Measurements from ENCODE around the gene VWA7. TPM values are rescaled to one million over a fixed set of nuclear protein-coding genes. Genes with fewer than 3 reads are reported as not detected.
A peak's percentile ranks its signal among the peaks of the same experiment; 100 is the strongest.

VWA7 gene
- total and polyA plus RNA-seq, 9 donors: 0.71 to 2.1 (median 1.6) TPM

DNA sequence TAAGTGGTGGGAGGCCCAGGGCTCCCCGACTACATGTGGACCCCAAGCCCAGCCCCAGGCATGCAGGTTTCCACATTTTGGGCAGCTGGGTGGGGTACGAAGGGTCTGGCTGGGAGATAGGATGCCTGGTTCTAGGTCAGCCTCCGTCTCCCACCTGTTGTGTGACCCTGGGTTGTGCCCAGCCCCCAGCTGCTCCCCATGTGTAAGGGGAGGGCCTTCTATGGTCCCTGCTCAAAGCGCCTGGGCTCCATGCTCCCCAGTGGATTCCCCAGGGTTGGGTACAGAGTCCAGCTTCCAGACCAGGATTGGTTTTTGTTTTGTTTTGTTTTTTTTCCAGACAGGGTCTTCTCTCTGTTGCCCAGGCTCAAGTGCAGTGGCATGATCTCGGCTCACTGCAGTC, 1.1 kb upstream of the VWA7 start:
- H3K27me3 ChIP-seq (ENCODE audit: control insufficient read depth, insufficient read depth, low read length): no peaks in the 10 kb centered on the region
- no peak for DNase-seq
- WGBS (ENCODE audit: insufficient coverage): 89% methylated on average over 5 of the region's 5 CpGs
- H3K27ac ChIP-seq (ENCODE audit: low read length): no peak overlapping the region
- peaks cover 12% of the 10 kb centered on the region for H3K4me1 ChIP-seq (ENCODE audit: control insufficient read depth, insufficient read depth, low read length)
- H3K4me3 ChIP-seq (ENCODE audit: low read length): no peak overlapping the region
- no peaks in the 10 kb centered on the region for H3K9me3 ChIP-seq (replicated peaks; ENCODE audit: control insufficient read depth, low read depth, low read length)
- H3K36me3 ChIP-seq (ENCODE audit: control insufficient read depth, insufficient read depth, low read length): peaks cover 58% of the 10 kb centered on the region

DNA sequence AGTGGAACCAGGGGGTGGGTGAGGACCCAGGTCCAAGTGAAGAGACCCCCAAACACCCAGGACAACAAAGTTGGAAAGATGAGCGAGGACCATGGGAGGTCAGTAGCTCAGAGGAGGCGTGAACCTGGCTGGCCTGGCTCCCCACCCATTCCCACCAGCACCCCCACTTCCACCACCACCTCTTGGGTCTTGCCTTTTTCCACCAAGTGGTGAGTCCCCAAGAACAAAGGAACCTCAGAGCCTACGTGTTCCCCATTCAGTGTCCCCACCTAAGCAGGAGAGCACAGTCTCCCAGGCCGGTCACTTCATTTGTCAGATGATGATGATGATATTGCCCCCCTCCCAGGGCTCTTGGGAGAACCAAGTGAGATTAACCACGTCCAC, 531 bp upstream of the VWA7 start:
- Histone ChIP-seq H3K9me3 (replicated peaks; ENCODE audit: control insufficient read depth, low read depth, low read length) (no peaks in the 10 kb centered on the region), H3K4me3 (ENCODE audit: low read length) (no peak overlapping the region)

DNA sequence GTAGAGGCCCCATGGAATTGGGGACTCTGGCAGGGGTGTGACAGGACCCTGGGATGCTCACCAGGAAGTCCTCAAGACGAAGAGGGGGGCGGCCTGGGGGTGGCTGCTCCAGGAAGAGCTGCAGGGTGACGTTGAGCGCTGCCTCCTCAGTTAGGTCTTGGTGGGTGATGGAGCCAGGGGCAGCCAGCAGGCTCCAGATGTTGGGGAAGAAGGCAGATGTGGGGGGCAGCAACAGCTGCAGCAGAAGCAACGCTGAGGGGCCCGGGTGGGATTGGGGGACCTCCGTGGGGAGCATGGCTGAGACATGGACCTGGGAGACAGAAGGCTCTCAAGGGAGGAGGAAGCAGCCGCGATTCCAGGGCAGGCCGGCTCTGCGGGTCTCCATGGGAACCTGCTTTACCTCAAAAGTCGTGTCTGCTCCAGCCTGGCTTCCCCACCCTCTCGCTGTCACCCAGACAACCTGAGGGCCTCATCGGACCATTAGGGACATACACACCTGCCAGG, 591 bp downstream of the VWA7 start:
- H3K27ac ChIP-seq (ENCODE audit: low read length): no peak overlapping the region
- H3K4me3 ChIP-seq (ENCODE audit: low read length): no peak overlapping the region
- DNase-seq: no peak
- 46% methylated on average over 10 of the region's 14 CpGs for WGBS (ENCODE audit: insufficient coverage)
- no peaks in the 10 kb centered on the region for H3K27me3 ChIP-seq (ENCODE audit: control insufficient read depth, insufficient read depth, low read length)
- H3K4me1 ChIP-seq (ENCODE audit: control insufficient read depth, insufficient read depth, low read length): peaks cover 12% of the 10 kb centered on the region
- H3K9me3 ChIP-seq (replicated peaks; ENCODE audit: control insufficient read depth, low read depth, low read length): no peaks in the 10 kb centered on the region
- H3K36me3 ChIP-seq (ENCODE audit: control insufficient read depth, insufficient read depth, low read length): peaks cover 42% of the 10 kb centered on the region

More for the DNA sequence above, 531 bp upstream of the VWA7 start:
- no peak overlapping the region for H3K27ac ChIP-seq (ENCODE audit: low read length)
- WGBS (ENCODE audit: insufficient coverage): 91% methylated on average over 4 of the region's 5 CpGs
- DNase-seq: no peak
- H3K4me1 ChIP-seq (ENCODE audit: control insufficient read depth, insufficient read depth, low read length): peaks cover 12% of the 10 kb centered on the region
- no peaks in the 10 kb centered on the region for H3K27me3 ChIP-seq (ENCODE audit: control insufficient read depth, insufficient read depth, low read length)
- H3K36me3 ChIP-seq (ENCODE audit: control insufficient read depth, insufficient read depth, low read length): peaks cover 53% of the 10 kb centered on the region

DNA sequence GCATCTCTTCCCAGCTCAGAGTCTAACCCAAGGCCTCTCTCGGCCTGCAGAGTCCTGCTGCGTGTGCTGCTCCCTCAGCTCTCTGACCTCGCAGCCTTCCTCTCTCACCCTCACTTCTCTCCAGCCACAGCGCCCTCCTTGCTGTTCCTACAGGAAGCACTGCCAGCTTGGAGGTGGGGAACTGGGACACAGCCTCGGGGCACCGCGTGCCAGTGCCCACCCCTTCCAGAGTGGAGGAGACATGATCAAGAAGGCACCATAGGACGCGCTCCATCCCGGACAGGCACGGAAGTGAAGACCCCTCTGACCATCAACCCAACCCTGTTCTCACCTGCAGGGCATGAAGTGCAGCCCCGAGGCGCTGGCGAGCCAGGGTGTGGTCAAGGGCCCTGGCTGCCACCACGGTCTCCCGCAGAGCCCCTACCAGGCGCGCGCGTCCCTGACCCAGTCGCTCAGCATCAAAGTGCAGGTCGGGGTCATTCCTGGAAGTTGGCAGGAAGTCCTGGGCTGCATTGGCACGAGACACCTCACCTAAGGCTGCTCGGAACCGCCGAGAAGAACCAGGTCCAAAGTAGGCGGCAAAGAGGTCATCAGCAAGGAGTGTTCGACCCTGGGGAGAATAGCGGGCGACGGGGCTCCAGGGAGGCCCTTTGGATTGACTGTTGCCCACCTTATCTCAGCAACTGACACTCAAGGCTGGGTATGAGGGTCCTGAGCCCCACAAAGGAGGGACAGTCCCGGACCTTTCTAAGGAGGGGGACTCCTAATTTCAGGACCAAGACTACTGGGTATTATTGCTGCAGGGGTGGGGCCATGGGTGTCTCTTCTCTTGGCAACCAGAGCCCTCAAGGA, 1.3 kb downstream of the VWA7 start:
- no peaks in the 10 kb centered on the region for H3K27me3 ChIP-seq (ENCODE audit: control insufficient read depth, insufficient read depth, low read length)
- no peak overlapping the region for H3K4me3 ChIP-seq (ENCODE audit: low read length)
- H3K27ac ChIP-seq (ENCODE audit: low read length): no peak overlapping the region
- H3K9me3 ChIP-seq (replicated peaks; ENCODE audit: control insufficient read depth, low read depth, low read length): no peaks in the 10 kb centered on the region
- H3K36me3 ChIP-seq (ENCODE audit: control insufficient read depth, insufficient read depth, low read length): peaks cover 35% of the 10 kb centered on the region
- peaks cover 12% of the 10 kb centered on the region for H3K4me1 ChIP-seq (ENCODE audit: control insufficient read depth, insufficient read depth, low read length)
- 86% methylated on average over 23 of the region's 32 CpGs for WGBS (ENCODE audit: insufficient coverage)
- no peak for DNase-seq

DNA sequence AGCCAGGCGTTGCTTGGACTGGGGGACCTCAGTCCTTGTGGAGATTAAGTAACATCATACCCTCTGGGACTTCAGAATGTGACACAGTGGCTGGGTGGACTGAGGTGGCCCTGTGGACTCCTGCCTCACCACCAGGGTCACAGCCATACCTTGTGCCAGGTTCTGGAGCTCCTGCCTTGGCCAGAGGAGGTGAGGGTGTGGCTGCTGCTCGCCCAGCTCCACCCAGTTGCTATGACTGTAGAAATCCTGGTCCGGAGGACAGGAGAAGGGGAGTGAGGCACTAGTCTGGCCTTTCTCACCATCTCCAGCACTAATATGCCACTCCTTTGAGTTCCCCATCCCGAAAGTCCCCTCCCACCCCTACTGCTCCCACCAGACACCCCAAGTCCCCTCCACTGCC, 1.9 kb downstream of the VWA7 start:
- Histone ChIP-seq H3K4me1 (ENCODE audit: control insufficient read depth, insufficient read depth, low read length) (peaks cover 12% of the 10 kb centered on the region), H3K27me3 (ENCODE audit: control insufficient read depth, insufficient read depth, low read length) (no peaks in the 10 kb centered on the region), H3K9me3 (replicated peaks; ENCODE audit: control insufficient read depth, low read depth, low read length) (no peaks in the 10 kb centered on the region), H3K4me3 (ENCODE audit: low read length) (no peak overlapping the region), H3K36me3 (ENCODE audit: control insufficient read depth, insufficient read depth, low read length) (peaks cover 28% of the 10 kb centered on the region), H3K27ac (ENCODE audit: low read length) (no peak overlapping the region)
- 88% methylated on average over 1 of the region's 4 CpGs for WGBS (ENCODE audit: insufficient coverage)
- no peak for DNase-seq

DNA sequence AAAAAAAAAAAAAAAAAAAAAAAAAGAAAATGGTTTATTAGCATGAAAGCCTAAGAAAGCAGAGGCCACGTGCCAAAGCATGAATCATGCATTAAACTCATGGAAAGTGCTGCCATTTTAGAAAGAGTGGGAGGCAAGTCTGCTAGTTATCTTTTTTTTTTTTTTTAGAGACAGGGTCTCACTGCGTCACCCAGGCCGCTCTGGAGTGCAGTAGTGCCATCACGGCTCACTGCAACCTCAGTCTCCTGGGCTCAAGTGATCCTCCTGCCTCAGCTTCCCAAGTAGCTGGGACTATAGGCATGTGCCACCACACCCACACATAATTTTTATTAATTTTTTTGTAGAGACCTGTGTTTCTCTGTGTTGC, 5.2 kb downstream of the VWA7 start:
- H3K36me3 ChIP-seq (ENCODE audit: control insufficient read depth, insufficient read depth, low read length): no peaks in the 10 kb centered on the region
- H3K4me1 ChIP-seq (ENCODE audit: control insufficient read depth, insufficient read depth, low read length): peaks cover 5% of the 10 kb centered on the region
- no peaks in the 10 kb centered on the region for H3K27me3 ChIP-seq (ENCODE audit: control insufficient read depth, insufficient read depth, low read length)
- DNase-seq: no peak
- no peak overlapping the region for H3K4me3 ChIP-seq (ENCODE audit: low read length)
- no peaks in the 10 kb centered on the region for H3K9me3 ChIP-seq (replicated peaks; ENCODE audit: control insufficient read depth, low read depth, low read length)
- H3K27ac ChIP-seq (ENCODE audit: low read length): no peak overlapping the region
- WGBS (ENCODE audit: insufficient coverage): no CpG with 5 or more reads among the region's 4 CpGs

DNA sequence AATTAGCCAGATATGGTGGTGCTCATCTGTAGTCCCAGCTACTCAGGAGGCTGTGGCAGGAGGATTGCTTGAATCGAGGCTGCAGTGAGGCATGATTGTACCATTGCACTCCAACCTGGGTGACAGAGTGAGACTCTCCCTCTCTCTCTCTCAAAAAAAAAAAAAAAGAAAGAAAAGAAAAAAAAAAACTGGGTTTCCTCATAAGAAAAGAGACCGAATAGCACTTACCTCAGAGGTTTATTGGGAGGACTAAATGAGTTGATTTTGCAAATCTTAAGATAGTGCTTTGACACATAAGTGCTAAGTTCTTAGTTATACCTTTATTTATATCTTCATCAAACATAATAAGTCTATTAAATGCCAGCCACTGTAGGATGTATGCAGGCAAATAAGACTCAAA, 6.3 kb downstream of the VWA7 start:
- Histone ChIP-seq H3K36me3 (ENCODE audit: control insufficient read depth, insufficient read depth, low read length) (no peaks in the 10 kb centered on the region), H3K9me3 (replicated peaks; ENCODE audit: control insufficient read depth, low read depth, low read length) (no peaks in the 10 kb centered on the region), H3K27ac (ENCODE audit: low read length) (no peak overlapping the region), H3K4me1 (ENCODE audit: control insufficient read depth, insufficient read depth, low read length) (peaks cover 7% of the 10 kb centered on the region), H3K4me3 (ENCODE audit: low read length) (no peak overlapping the region), H3K27me3 (ENCODE audit: control insufficient read depth, insufficient read depth, low read length) (peaks cover 4% of the 10 kb centered on the region)
- DNase-seq: no peak
- WGBS (ENCODE audit: insufficient coverage): no CpG with 5 or more reads among the region's 2 CpGs

DNA sequence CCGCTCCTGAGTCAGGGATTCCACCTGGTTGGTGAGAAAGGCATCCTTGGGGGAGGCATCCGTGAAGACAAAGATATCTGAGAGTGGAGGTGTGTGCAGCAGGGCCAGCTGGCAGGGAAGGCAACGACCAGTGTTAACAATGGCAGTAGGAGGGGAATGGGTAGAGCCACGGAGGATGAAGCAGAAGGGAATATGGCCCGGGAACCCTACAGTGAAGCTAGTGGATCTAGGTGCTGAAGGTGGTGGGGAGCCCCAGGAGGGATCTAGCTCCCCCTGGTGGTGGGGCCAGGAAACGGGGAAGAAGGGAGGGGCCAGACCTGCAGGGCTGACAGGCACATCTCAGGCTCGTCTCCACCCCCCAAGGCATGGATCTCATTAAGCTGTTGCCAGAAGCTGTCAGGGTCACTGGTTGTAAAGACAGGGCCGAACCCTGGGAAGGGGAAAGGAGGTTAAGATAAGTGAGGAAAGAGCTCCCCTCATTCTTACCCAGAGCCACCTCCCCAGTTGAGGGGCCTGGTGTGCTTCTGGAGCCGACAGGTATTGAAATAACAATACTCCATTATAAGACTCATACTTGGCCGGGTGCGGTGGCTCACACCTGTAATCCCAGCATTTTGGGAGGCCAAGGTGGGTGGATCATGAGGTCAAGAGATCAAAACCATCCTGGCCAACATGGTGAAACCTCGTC, 7.3 kb downstream of the VWA7 start:
- Histone ChIP-seq H3K27me3 (ENCODE audit: control insufficient read depth, insufficient read depth, low read length) (peaks cover 4% of the 10 kb centered on the region), H3K27ac (ENCODE audit: low read length) (no peak overlapping the region), H3K36me3 (ENCODE audit: control insufficient read depth, insufficient read depth, low read length) (no peaks in the 10 kb centered on the region), H3K9me3 (replicated peaks; ENCODE audit: control insufficient read depth, low read depth, low read length) (no peaks in the 10 kb centered on the region), H3K4me3 (ENCODE audit: low read length) (no peak overlapping the region), H3K4me1 (ENCODE audit: control insufficient read depth, insufficient read depth, low read length) (peaks cover 7% of the 10 kb centered on the region)
- peak; percentile 35 for DNase-seq
- WGBS (ENCODE audit: insufficient coverage): 74% methylated on average over 5 of the region's 12 CpGs

DNA sequence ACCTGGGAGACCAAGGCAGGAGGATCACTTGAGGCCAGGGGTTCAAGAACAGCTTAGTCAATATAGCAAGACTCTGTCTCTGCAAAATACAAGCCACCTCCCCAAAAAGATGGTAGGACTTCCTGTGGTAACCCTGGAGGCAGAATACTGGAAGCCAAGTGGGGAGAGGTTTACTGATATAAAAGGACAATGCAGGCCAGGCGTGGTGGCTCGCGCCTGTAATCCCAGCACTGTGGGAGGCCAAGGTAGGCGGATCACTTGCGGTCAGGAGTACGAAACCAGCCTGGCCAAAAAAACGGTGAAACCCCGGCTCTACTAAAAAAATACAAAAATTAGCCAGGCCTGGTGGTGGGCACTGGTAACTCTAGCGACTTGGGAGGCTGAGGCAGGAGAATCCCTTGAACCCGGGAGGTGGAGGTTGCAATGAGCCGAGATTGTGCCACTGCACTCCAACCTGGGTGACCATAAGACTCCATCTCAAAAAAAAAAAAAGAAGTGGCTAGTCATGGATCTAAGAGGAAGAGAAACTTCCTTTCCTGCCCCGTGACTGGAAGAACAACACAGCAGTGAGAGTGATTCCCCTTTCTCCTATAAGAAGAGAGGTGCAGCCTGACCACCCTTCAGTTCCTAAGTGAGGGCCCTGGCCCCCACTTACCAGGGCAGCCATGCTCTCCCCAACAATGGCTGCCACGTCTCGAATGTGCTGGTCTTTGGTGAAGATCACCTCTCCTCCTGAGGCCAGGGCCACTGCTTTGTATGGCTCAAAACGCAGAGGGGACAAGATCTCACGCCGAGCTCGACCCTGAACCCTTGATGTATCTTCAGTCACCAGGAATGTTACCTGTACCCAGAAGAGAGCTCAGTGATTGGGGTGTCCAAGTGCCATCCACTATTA, 8.5 kb downstream of the VWA7 start:
- H3K36me3 ChIP-seq (ENCODE audit: control insufficient read depth, insufficient read depth, low read length): peaks cover 4% of the 10 kb centered on the region
- DNase-seq: peak; percentile 67
- H3K4me1 ChIP-seq (ENCODE audit: control insufficient read depth, insufficient read depth, low read length): peaks cover 7% of the 10 kb centered on the region
- H3K9me3 ChIP-seq (replicated peaks; ENCODE audit: control insufficient read depth, low read depth, low read length): no peaks in the 10 kb centered on the region
- H3K4me3 ChIP-seq (ENCODE audit: low read length): no peak overlapping the region
- H3K27me3 ChIP-seq (ENCODE audit: control insufficient read depth, insufficient read depth, low read length): peaks cover 4% of the 10 kb centered on the region
- no peak overlapping the region for H3K27ac ChIP-seq (ENCODE audit: low read length)
- WGBS (ENCODE audit: insufficient coverage): 91% methylated on average over 7 of the region's 18 CpGs
